GM12873 (cell line): ENCODE results near the gene GFRA4.

Experiments used
- CTCF ChIP-seq: IDR thresholded peaks from 2 replicates; pipeline ENCODE4 v1.5.1; 2012; ENCODE audit warnings: low read depth, mild to moderate bottlenecking, moderate library complexity, low read length, control low read depth; ENCODE audit not compliant: insufficient read depth; ENCODE audit errors: missing control alignments

Gene GFRA4

DNA sequence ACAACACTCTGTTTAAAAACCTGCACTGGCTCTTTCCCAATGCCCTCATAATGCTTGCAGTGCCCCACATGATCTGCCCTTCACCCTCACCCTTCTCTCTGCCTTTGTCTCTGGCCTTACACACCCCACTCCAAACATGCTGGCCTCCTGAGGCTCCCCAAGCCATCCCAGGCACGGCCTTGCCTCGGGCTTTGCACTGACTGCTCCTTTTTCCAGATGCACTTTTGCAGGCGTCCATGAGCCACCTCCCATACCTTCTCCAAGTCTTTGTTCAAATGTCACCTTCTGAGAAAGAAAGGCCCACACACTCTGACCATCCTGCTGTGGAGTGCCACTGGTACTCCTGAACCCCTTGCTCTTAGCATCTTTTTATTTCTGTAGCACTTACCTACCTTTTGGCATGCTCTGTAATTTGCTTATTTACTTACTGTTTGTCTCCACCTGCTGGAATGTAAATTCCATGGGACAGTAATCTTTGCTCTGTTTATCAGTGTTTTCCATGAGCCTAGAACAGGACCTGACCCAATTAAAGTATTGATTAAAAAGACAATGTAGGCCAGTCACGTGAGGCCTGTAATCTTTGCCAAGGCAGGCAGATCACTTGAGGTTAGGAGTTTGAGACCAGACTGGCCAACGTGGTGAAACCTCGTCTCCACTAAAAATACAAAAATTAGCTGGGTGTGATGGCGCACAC is 30.7 kb downstream of the GFRA4 start:
- no peak for TF ChIP-seq CTCF

DNA sequence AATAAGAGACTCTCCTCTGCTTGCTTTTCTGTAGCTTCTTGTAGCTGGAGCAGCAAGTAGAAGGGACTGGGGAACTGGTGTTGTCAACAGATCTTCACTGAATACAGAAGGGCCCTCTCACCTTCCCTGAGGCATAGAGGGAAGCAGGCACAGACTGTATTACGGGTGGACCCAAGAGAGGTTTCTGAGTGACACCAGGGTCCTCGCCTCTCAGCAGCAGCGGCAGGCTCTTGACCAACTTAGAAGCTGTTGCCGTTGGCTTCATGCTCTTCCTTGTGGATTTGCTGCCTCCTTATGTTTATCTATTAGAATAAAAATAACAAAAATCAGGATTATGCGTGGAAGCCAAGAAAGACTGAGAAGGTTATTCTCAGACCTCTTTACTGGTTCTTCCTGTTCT is 31.7 kb downstream of the GFRA4 start:
- no peak for TF ChIP-seq CTCF

- no peak for TF ChIP-seq CTCF
These were observed 32.8 kb downstream of the GFRA4 start for GRCh38 chr20:3630429-3630828.

DNA sequence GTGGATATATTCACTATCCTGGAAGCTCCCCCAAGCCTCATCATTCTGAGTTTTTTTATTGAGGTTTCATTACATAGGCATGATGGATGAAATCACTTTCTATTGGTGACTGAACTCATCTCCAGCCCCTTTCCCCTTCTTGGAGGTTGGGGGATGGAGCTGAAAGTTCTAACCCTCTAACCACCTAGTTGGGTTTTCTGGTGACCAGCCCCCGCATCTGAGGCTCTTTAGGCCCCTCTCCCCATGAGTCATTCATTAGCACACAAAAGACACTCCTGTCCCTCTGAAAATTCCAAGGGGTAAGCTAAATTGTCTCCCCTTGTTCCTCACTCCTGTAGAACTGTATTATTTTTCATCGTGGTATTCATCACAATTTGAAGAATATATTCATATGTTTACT is 33.3 kb downstream of the GFRA4 start:
- no peak for TF ChIP-seq CTCF

DNA sequence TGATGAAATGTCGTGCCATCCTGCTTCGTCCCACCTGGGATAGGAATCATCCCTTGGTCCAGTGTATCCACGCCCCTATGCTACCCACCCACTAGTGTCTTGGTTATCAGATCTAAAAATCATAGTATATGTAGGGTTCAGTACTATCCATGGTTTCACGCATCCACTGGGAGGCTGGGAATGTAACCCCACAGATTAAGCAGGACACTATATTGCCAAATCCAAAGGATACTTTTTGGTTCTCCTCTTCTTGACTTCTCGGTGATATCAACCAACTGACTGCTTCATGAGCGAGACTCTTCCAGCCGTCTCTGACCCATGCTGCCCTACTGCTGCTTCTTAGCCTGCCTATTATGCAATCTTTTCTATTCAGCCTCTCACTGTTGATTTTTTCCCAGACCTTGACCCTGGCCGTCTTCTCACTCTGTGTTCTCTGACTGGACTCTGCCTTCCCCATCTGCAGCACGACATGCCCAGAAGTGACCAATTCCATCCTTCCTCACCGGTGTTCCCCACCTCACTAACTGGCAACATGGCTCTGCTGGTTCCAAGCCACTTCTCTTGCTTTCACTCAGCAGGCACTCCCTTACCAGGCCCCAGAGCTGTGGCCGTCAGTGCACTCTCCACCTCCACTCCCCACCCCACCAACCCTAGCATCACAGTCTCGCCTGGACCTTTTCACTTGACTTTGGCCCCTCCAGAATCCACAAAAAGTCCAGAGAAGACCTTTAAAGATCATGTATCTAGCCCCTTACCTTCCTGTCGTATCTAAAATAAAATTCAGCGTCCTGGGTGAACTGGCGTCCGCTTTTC is 34.5 kb downstream of the GFRA4 start:
- no peak for TF ChIP-seq CTCF

GRCh38 chr20:3627476-3627875 is 35.7 kb downstream of the GFRA4 start:
- TF ChIP-seq CTCF = no peak

DNA sequence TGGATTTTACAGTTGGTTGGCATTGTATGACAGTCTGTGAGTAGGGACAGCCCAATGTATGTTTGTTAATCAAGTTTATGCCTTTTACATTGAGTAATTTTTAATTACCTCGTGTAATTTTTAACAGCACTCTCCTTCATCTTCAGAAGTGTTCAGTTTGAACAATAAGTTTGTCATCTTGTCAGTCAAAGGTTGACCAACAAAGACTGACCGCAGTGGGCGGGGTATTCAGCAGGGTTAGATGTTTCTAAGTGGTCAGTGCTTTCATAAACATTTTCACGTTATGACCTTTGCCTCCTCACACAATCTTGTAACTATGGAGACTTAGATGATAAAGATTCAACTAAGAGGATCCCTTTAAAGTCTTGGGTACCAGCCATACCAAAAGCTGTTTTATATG is 40.8 kb downstream of the GFRA4 start:
- no peak for TF ChIP-seq CTCF
